VCaP (cell line): ENCODE data around the gene CLEC4E.
"Not testable (repeated sequence)": the region's sequence is repeated elsewhere in the genome, so short reads cannot be mapped to it uniquely, and the experiment has no call there.

Source experiments
- H3K27ac ChIP-seq: fragments of 450-650 bp; 2 replicates; pipeline ENCODE4 v1.5.1; 2017
- TF ChIP-seq, protein P1 (sequence below): fragments of 450-650 bp; conservative IDR thresholded peaks from 2 replicates; pipeline ENCODE4 v1.5.1; 2017; ENCODE audit warnings: mild to moderate bottlenecking, moderate library complexity

The CLEC4E gene, protein sequence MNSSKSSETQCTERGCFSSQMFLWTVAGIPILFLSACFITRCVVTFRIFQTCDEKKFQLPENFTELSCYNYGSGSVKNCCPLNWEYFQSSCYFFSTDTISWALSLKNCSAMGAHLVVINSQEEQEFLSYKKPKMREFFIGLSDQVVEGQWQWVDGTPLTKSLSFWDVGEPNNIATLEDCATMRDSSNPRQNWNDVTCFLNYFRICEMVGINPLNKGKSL

GRCh38 chr12:8540831-8541230 is at the start of gene CLEC4E:
CLEC4E (minus strand) TSS chr12:8540905; CDS start chr12:8540797, 108 bp downstream.
- H3K27ac ChIP-seq: not testable (repeated sequence)

DNA sequence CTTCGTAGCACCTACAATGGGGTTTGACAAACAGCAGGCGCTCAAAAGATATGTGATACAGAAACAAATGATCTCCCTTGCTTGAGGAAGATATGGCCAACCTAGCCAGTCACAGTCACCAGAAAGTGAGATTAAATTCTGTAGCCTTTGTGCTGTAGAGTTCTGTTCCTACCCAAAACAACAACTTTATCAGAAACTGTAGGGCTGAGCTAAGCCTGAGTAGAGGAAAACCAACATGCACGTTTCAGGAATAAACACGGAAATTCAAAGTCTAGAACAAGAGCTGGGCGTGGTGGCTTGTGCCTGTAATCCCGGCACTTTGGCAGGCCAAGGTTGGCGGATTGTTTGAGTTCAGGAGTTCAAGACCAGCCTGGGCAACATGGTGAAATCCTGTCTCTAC is 49.0 kb upstream of the CLEC4E start:
- no peak overlapping the region for H3K27ac ChIP-seq
- TF ChIP-seq, protein P1, sequence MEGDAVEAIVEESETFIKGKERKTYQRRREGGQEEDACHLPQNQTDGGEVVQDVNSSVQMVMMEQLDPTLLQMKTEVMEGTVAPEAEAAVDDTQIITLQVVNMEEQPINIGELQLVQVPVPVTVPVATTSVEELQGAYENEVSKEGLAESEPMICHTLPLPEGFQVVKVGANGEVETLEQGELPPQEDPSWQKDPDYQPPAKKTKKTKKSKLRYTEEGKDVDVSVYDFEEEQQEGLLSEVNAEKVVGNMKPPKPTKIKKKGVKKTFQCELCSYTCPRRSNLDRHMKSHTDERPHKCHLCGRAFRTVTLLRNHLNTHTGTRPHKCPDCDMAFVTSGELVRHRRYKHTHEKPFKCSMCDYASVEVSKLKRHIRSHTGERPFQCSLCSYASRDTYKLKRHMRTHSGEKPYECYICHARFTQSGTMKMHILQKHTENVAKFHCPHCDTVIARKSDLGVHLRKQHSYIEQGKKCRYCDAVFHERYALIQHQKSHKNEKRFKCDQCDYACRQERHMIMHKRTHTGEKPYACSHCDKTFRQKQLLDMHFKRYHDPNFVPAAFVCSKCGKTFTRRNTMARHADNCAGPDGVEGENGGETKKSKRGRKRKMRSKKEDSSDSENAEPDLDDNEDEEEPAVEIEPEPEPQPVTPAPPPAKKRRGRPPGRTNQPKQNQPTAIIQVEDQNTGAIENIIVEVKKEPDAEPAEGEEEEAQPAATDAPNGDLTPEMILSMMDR: no peak

DNA sequence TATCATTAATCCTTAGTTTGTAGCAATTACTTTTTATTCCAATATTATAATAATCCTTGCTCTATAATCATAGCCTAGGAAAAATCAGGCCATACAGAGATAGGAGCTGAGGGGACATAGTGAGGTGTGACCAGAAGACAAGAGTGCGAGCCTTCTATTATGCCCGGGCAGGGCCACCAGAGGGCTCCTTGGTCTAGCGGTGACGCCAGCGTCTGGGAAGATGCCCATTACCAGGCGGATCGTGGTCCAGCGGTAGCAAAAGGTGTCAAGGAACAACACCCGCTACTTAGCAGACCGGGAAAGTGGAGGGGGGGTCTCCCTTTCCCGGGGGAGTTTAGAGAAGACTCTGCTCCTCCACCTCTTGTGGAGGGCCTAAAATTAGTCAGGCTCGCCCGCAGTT is 43.8 kb upstream of the CLEC4E start:
- H3K27ac ChIP-seq: not testable (repeated sequence)

GRCh38 chr12:8584004-8584403 is 43.3 kb upstream of the CLEC4E start:
- H3K27ac ChIP-seq: no peak overlapping the region

GRCh38 chr12:8581098-8581784 is 40.5 kb upstream of the CLEC4E start:
- TF ChIP-seq, protein P1: no peak
- H3K27ac ChIP-seq: no peak overlapping the region

More at GRCh38 chr12:8584004-8584403, 43.3 kb upstream of the CLEC4E start:
- TF ChIP-seq, protein P1: no peak

- no peak overlapping the region for H3K27ac ChIP-seq
- TF ChIP-seq, protein P1: peak; percentile 9; the same call in 1 of the 2 replicates
These were observed 37.2 kb upstream of the CLEC4E start for GRCh38 chr12:8577879-8578278.

GRCh38 chr12:8572507-8572906 is 31.8 kb upstream of the CLEC4E start:
- TF ChIP-seq, protein P1: no peak

DNA sequence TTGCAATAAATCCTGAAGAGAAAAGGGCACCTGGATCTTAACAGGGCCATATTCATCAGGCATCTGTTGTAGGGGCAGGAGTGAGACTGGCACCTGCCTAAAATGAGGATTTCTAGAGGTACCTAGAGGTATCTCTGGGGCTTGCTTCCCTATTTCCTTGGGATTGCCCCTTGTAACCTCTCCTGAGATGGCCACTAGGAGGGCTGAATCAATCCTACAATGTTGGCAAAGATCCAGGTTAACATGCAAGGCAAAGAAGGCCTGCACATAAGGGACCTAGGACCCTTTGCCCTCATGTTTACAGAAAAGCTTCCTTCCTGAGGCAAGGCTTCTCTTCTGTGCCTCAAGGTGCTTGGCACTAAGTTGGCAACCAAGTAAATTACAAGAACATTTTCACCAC is 25.8 kb upstream of the CLEC4E start:
- no peak overlapping the region for H3K27ac ChIP-seq
- TF ChIP-seq, protein P1: no peak

More at GRCh38 chr12:8572507-8572906, 31.8 kb upstream of the CLEC4E start:
- H3K27ac ChIP-seq: no peak overlapping the region

- not testable (repeated sequence) for H3K27ac ChIP-seq
These were observed 25.3 kb upstream of the CLEC4E start for GRCh38 chr12:8566052-8566451.
